Endothelial cell of umbilical vein (primary cell): ENCODE data around the gene RPRD2. TPM values are rescaled to one million over a fixed set of nuclear protein-coding genes. Genes with fewer than 3 reads are reported as not detected.

Source experiments
- BruUV-seq: library from RNA; stranded (reverse); fragments of 400-500 nt; replicated peaks from 2 replicates; lab custom pipeline; 2021; lab: Mats Ljungman, UMichigan
- CTCF ChIA-PET: fragments of 300-600, 350-600 bp; sonication (Branson Sonifier 250); formaldehyde crosslinking; loops from one replicate; lab custom pipeline; 2021; ENCODE audit warnings: antibody characterized with exemption, inconsistent platforms; lab: Charles Lee
- POLR2A ChIA-PET: fragments of 300-600, 350-600 bp; sonication (Branson Sonifier 250); formaldehyde crosslinking; loops from one replicate; lab custom pipeline; 2021; ENCODE audit warnings: antibody characterized with exemption, inconsistent platforms; lab: Charles Lee
- DNase-seq: peaks from one replicate; pipeline ENCODE4 v3.0.0-alpha.2; 2011; ENCODE audit warnings: low read depth, low spot score
- FAIRE-seq: peaks from 2 replicates; lab custom pipeline; 2011; peaks lifted over from hg19 to GRCh38; lab: Jason Lieb, UNC
- H2AFZ ChIP-seq: 2 replicates; pipeline ENCODE4 v1.6.0; 2012; ENCODE audit warnings: low read depth, low read length, control low read depth, inconsistent platforms
- H3K27ac ChIP-seq: 2 replicates; pipeline ENCODE4 v1.5.1; 2011; ENCODE audit warnings: low read depth, mild to moderate bottlenecking, control low read depth, low read length, moderate library complexity; ENCODE audit not compliant: insufficient read depth
- H3K27me3 ChIP-seq, 2 experiments: 2 replicates each; pipeline versions ENCODE4 v1.6.0 to v1.6.1; 2011; ENCODE audit warnings: low read length in 2 of 2, mixed read lengths in 1 of 2; ENCODE audit not compliant: control insufficient read depth in 2 of 2, insufficient read depth in 2 of 2
- H3K36me3 ChIP-seq, 2 experiments: 2 replicates in 1 of 2; 3 replicates in 1 of 2; pipeline ENCODE4 v1.5.1; 2011; ENCODE audit warnings: low read length in 2 of 2, mild to moderate bottlenecking in 1 of 2, moderate library complexity in 1 of 2; ENCODE audit not compliant: control insufficient read depth in 2 of 2, insufficient read depth in 2 of 2; ENCODE audit errors: extremely low read depth in 1 of 2
- H3K4me1 ChIP-seq: 3 replicates; pipeline ENCODE4 v1.5.1; 2011; ENCODE audit warnings: mild to moderate bottlenecking, low read length; ENCODE audit not compliant: control insufficient read depth, insufficient read depth; ENCODE audit errors: extremely low read depth
- H3K4me2 ChIP-seq: 2 replicates; pipeline ENCODE4 v1.6.1; 2011; ENCODE audit warnings: low read length, control low read depth, mixed read lengths; ENCODE audit not compliant: insufficient read depth
- H3K4me3 ChIP-seq, 3 experiments: fragments of 200-600 bp in 1 of 3; sonication (generic), shearing (Covaris generic) in 1 of 3; replicated peaks in 1 of 3; 2 replicates each; pipeline ENCODE4 v1.5.1; 2011 to 2016; ENCODE audit warnings: control low read depth in 3 of 3, low read length in 3 of 3, mild to moderate bottlenecking in 2 of 3, inconsistent platforms in 1 of 3, low read depth in 1 of 3, moderate library complexity in 1 of 3; ENCODE audit not compliant: insufficient read depth in 1 of 3
- H3K79me2 ChIP-seq: 2 replicates; pipeline ENCODE4 v1.6.0; 2012; ENCODE audit warnings: low read length, inconsistent platforms; ENCODE audit not compliant: control insufficient read depth, insufficient read depth
- H3K9ac ChIP-seq: replicated peaks from 2 replicates; pipeline ENCODE3; 2011; ENCODE audit warnings: low read length, control low read depth; ENCODE audit not compliant: insufficient read depth; ENCODE audit errors: extremely low read depth
- H3K9me1 ChIP-seq: replicated peaks from 3 replicates; pipeline ENCODE4 v1.6.0; 2011; ENCODE audit warnings: mild to moderate bottlenecking, low read length; ENCODE audit not compliant: control insufficient read depth, insufficient read depth; ENCODE audit errors: extremely low read depth
- H3K9me3 ChIP-seq: replicated peaks from 2 replicates; pipeline ENCODE4 v1.5.1; 2012; ENCODE audit warnings: low read length, inconsistent platforms; ENCODE audit not compliant: control insufficient read depth, insufficient read depth
- H4K20me1 ChIP-seq: replicated peaks from 2 replicates; pipeline ENCODE3; 2011; ENCODE audit warnings: mild to moderate bottlenecking, low read length; ENCODE audit not compliant: control insufficient read depth, insufficient read depth; ENCODE audit errors: extremely low read depth
- CTCF ChIP-seq, 2 donors: IDR thresholded peaks; 1 replicate in 1 of 2; 2 replicates in 1 of 2; pipeline ENCODE4 v1.5.1; 2011; ENCODE audit warnings: low read length in 2 of 2, mild to moderate bottlenecking in 2 of 2, moderate library complexity in 2 of 2, control low read depth in 1 of 2, inconsistent platforms in 1 of 2, low read depth in 1 of 2; ENCODE audit not compliant: insufficient read depth in 1 of 2; ENCODE audit errors: extremely low read depth in 1 of 2
- EZH2 ChIP-seq: IDR thresholded peaks from 2 replicates; pipeline ENCODE4 v1.6.1; 2012; ENCODE audit warnings: borderline replicate concordance, low read depth, mild to moderate bottlenecking, moderate library complexity, low read length, inconsistent platforms; ENCODE audit not compliant: severe bottlenecking
- FOS ChIP-seq: IDR thresholded peaks from 2 replicates; pipeline ENCODE4 v1.6.1; 2011; ENCODE audit warnings: mild to moderate bottlenecking, low read length, moderate library complexity, borderline replicate concordance; ENCODE audit not compliant: insufficient read depth
- GATA2 ChIP-seq: IDR thresholded peaks from 2 replicates; pipeline ENCODE4 v1.7.0; 2011; ENCODE audit warnings: low read depth, mild to moderate bottlenecking, moderate library complexity, mixed read lengths, low read length; ENCODE audit not compliant: insufficient read length, insufficient read depth
- JUN ChIP-seq: IDR thresholded peaks from 2 replicates; pipeline ENCODE4 v1.6.1; 2011; ENCODE audit warnings: borderline replicate concordance, low read depth; ENCODE audit not compliant: insufficient read length, insufficient read depth
- POLR2A ChIP-seq: IDR thresholded peaks from 2 replicates; pipeline ENCODE4 v1.6.1; 2012; ENCODE audit warnings: low read depth, mild to moderate bottlenecking, control low read depth, low read length
- POLR2AphosphoS5 ChIP-seq: IDR thresholded peaks from 2 replicates; pipeline ENCODE4 v1.6.1; 2012; ENCODE audit warnings: low read depth, mild to moderate bottlenecking, control low read depth, low read length, moderate library complexity; ENCODE audit not compliant: insufficient read depth
- dilution Hi-C: fragments of 300-500 bp; cut with MboI; formaldehyde crosslinking; loops from one replicate; pipeline ENCODE4 v1.15.0; 2019; ENCODE audit warnings: low sequenced_read_pairs; ENCODE audit not compliant: extremely low pct_ligation_motif_present
- intact Hi-C: fragments of 100-400 bp; cut with micrococcal nuclease; formaldehyde crosslinking; loops from one replicate; pipeline ENCODE4 v1.10.0; 2022
- polyA plus RNA-seq, 4 experiments: library from polyadenylated mRNA; depleted of rRNA in 3 of 4; stranded (reverse) in 3 of 4; unstranded in 1 of 4; fragments of >200 nt; gene quantifications; 2 replicates each; pipeline versions ENCODE4 v1.2.1 to v1.2.3, GENCODE V29; 2011 to 2012; ENCODE audit warnings: missing spikeins in 1 of 4
- total RNA-seq: library from RNA; stranded (reverse); gene quantifications from 2 replicates; pipeline ENCODE4 v1.2.3, GENCODE V29; 2021
- TF ChIP-seq, protein P1 (sequence below): IDR thresholded peaks from 2 replicates; pipeline ENCODE4 v1.6.1; 2011; ENCODE audit not compliant: insufficient read depth, insufficient read length

Gene RPRD2
- total and polyA plus RNA-seq, 2 donors (not counting 3 experiments of a cell fraction or from before 2014, with no cell fraction given): 12.9 to 23.9 TPM

- no peak for TF ChIP-seq POLR2A
- TF ChIP-seq FOS: no peak
- TF ChIP-seq JUN: no peak
- TF ChIP-seq POLR2AphosphoS5: no peak
- TF ChIP-seq GATA2: no peak
- no peak for TF ChIP-seq EZH2
- TF ChIP-seq, protein P1, sequence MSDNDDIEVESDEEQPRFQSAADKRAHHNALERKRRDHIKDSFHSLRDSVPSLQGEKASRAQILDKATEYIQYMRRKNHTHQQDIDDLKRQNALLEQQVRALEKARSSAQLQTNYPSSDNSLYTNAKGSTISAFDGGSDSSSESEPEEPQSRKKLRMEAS: no peak
- TF ChIP-seq CTCF (IDR thresholded peaks at IDR 0.05; ENCODE audit: extremely low read depth in 1 of 2, insufficient read depth in 1 of 2, low read depth in 1 of 2, low read length in 2 of 2): no peak
- no peak overlapping the region for H3K27ac ChIP-seq
- POLR2A ChIA-PET: no interaction called here
- no peak overlapping the region for H3K4me2 ChIP-seq
- intact Hi-C loops (no loop called here), dilution Hi-C loops (no loop called here)
- H3K9me3 ChIP-seq: no peaks in the 10 kb centered on the region
- FAIRE-seq (no peak), DNase-seq (no peak)
- BruUV-seq: no TSS peak
- no peak overlapping the region for H3K9ac ChIP-seq
- no peak overlapping the region for H3K4me3 ChIP-seq
- H3K36me3 ChIP-seq: no peaks in the 10 kb centered on the region
- H3K9me1 ChIP-seq: no peaks in the 10 kb centered on the region
- CTCF ChIA-PET: no interaction called here
- H3K27me3 ChIP-seq: no peaks in the 10 kb centered on the region
- no peaks in the 10 kb centered on the region for H3K4me1 ChIP-seq
- H2AFZ ChIP-seq: no peak overlapping the region
- H3K79me2 ChIP-seq: peaks cover 62% of the 10 kb centered on the region
- H4K20me1 ChIP-seq: no peaks in the 10 kb centered on the region
Observed at GRCh38 chr1:150397392-150398032, 33.6 kb downstream of the RPRD2 start.
